B cell (primary cell): ENCODE data around the gene HSH2D.

Source experiments
- CTCF ChIP-seq: fragments of 200-600 bp; IDR thresholded peaks from one replicate; pipeline ENCODE4 v1.8.0; 2022; ENCODE audit warnings: antibody characterized with exemption, mild to moderate bottlenecking
- EZH2 ChIP-seq: IDR thresholded peaks from 2 replicates; pipeline ENCODE4 v1.6.1; 2012; ENCODE audit warnings: borderline replicate concordance, low read depth, mild to moderate bottlenecking, moderate library complexity, low read length; ENCODE audit not compliant: insufficient read depth, poor library complexity, severe bottlenecking

DNA sequence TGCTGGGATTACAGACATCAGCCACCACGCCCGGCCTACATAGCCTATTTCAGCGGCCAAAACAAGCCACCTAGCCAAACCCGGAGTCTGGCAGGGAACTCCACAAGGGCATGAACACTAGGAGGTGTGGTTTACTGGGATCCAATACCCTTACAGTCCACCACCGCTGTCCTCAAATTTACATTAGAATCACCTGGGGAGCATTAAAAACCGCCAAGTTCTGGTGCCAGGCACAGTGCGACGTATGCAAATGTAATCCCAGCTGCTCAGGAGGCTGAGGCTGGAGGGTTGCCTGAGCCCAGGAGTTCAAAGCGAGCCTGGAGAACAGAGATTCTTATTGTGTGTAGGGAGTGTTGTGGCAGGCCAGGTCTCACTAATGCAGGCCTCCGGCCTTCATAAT is 50.0 kb downstream of the HSH2D start:
- TF ChIP-seq CTCF = no peak
- no peak for TF ChIP-seq EZH2
